Activated naive CD8-positive, alpha-beta T cell treated with anti-CD3 and anti-CD28 coated beads for 36 hours (primary cell): Measurements from ENCODE around the gene F2RL2. TPM values are rescaled to one million over a fixed set of nuclear protein-coding genes. Genes with fewer than 3 reads are reported as not detected.
"Not testable (repeated sequence)": the region's sequence is repeated elsewhere in the genome, so short reads cannot be mapped to it uniquely, and the experiment has no call there.

Experiments
- DNase-seq: peaks from one replicate; pipeline ENCODE4 v3.0.0; 2021
- H3K27ac Mint-ChIP-seq: one replicate; pipeline ENCODE4 v1.8.0; 2022; ENCODE audit warnings: mild to moderate bottlenecking, moderate library complexity, mixed read lengths
- H3K27me3 Mint-ChIP-seq: one replicate; pipeline ENCODE4 v1.8.0; 2022; ENCODE audit warnings: mild to moderate bottlenecking, mixed read lengths
- H3K36me3 Mint-ChIP-seq: one replicate; pipeline ENCODE4 v1.8.0; 2021; ENCODE audit warnings: mild to moderate bottlenecking, mixed read lengths
- H3K4me1 Mint-ChIP-seq: one replicate; pipeline ENCODE4 v1.8.0; 2021; ENCODE audit warnings: mixed read lengths
- H3K4me3 Mint-ChIP-seq: one replicate; pipeline ENCODE4 v1.8.0; 2022; ENCODE audit warnings: mild to moderate bottlenecking, moderate library complexity, mixed read lengths
- H3K9me3 Mint-ChIP-seq: one replicate; pipeline ENCODE4 v1.8.0; 2022; ENCODE audit warnings: mixed read lengths
- total RNA-seq, 2 experiments: library from RNA; stranded (reverse); gene quantifications; one replicate each; pipeline ENCODE4 v1.2.3, GENCODE V29; 2021

Gene F2RL2
- total RNA-seq, 2 experiments from 2014 or later: not detected

- Mint-ChIP-seq H3K9me3 (no peaks in the 10 kb centered on the region), H3K4me1 (peaks cover 17% of the 10 kb centered on the region), H3K27me3 (no peaks in the 10 kb centered on the region), H3K36me3 (peaks cover 13% of the 10 kb centered on the region), H3K27ac (no peak overlapping the region), H3K4me3 (no peak overlapping the region)
- DNase-seq: no peak
Measured at GRCh38 chr5:76606701-76607100, 16.5 kb downstream of the F2RL2 start.

- H3K27ac Mint-ChIP-seq: no peak overlapping the region
- H3K4me3 Mint-ChIP-seq: no peak overlapping the region
- no peaks in the 10 kb centered on the region for H3K27me3 Mint-ChIP-seq
- H3K36me3 Mint-ChIP-seq: peaks cover 13% of the 10 kb centered on the region
- DNase-seq: no peak
- H3K9me3 Mint-ChIP-seq: no peaks in the 10 kb centered on the region
- peaks cover 17% of the 10 kb centered on the region for H3K4me1 Mint-ChIP-seq
Measured at GRCh38 chr5:76604838-76605237, 18.4 kb downstream of the F2RL2 start.

GRCh38 chr5:76603991-76604390 lies 19.2 kb downstream of the F2RL2 start:
- H3K4me3 Mint-ChIP-seq, H3K9me3 Mint-ChIP-seq, H3K27me3 Mint-ChIP-seq, H3K27ac Mint-ChIP-seq, DNase-seq: not testable (repeated sequence)
- Mint-ChIP-seq H3K4me1 (peaks cover 17% of the 10 kb centered on the region), H3K36me3 (peaks cover 13% of the 10 kb centered on the region)

- peaks cover 11% of the 10 kb centered on the region for H3K4me1 Mint-ChIP-seq
- no peak overlapping the region for H3K4me3 Mint-ChIP-seq
- H3K36me3 Mint-ChIP-seq: peaks cover 12% of the 10 kb centered on the region
- no peak overlapping the region for H3K27ac Mint-ChIP-seq
- H3K27me3 Mint-ChIP-seq: no peaks in the 10 kb centered on the region
- no peak for DNase-seq
- no peaks in the 10 kb centered on the region for H3K9me3 Mint-ChIP-seq
Measured at GRCh38 chr5:76602094-76602726, 21.0 kb downstream of the F2RL2 start.

GRCh38 chr5:76601470-76601869 lies 21.7 kb downstream of the F2RL2 start:
- H3K36me3 Mint-ChIP-seq: peaks cover 8% of the 10 kb centered on the region
- DNase-seq: no peak
- no peaks in the 10 kb centered on the region for H3K27me3 Mint-ChIP-seq
- H3K4me3 Mint-ChIP-seq: no peak overlapping the region
- peaks cover 5% of the 10 kb centered on the region for H3K4me1 Mint-ChIP-seq
- H3K9me3 Mint-ChIP-seq: no peaks in the 10 kb centered on the region
- H3K27ac Mint-ChIP-seq: no peak overlapping the region

- H3K27ac Mint-ChIP-seq: no peak overlapping the region
- peaks cover 8% of the 10 kb centered on the region for H3K36me3 Mint-ChIP-seq
Measured at GRCh38 chr5:76600716-76601115, 22.5 kb downstream of the F2RL2 start.

GRCh38 chr5:76598531-76598930 lies 24.7 kb downstream of the F2RL2 start:
- H3K27ac Mint-ChIP-seq: no peak overlapping the region
- H3K9me3 Mint-ChIP-seq: no peaks in the 10 kb centered on the region
- no peaks in the 10 kb centered on the region for H3K4me1 Mint-ChIP-seq
- H3K4me3 Mint-ChIP-seq: no peak overlapping the region
- no peaks in the 10 kb centered on the region for H3K27me3 Mint-ChIP-seq
- DNase-seq: no peak
- peaks cover 5% of the 10 kb centered on the region for H3K36me3 Mint-ChIP-seq

More at GRCh38 chr5:76600716-76601115, 22.5 kb downstream of the F2RL2 start:
- no peak for DNase-seq
- Mint-ChIP-seq H3K27me3 (no peaks in the 10 kb centered on the region), H3K4me1 (peaks cover 5% of the 10 kb centered on the region), H3K9me3 (no peaks in the 10 kb centered on the region), H3K4me3 (no peak overlapping the region)

- H3K27ac Mint-ChIP-seq: no peak overlapping the region
- no peaks in the 10 kb centered on the region for H3K27me3 Mint-ChIP-seq
- H3K9me3 Mint-ChIP-seq: no peaks in the 10 kb centered on the region
- peaks cover 14% of the 10 kb centered on the region for H3K36me3 Mint-ChIP-seq
- no peak for DNase-seq
- no peaks in the 10 kb centered on the region for H3K4me1 Mint-ChIP-seq
- H3K4me3 Mint-ChIP-seq: no peak overlapping the region
Measured at GRCh38 chr5:76595755-76596481, 27.3 kb downstream of the F2RL2 start.

GRCh38 chr5:76594107-76594506 lies 29.1 kb downstream of the F2RL2 start:
- no peak overlapping the region for H3K27ac Mint-ChIP-seq
- H3K27me3 Mint-ChIP-seq: no peaks in the 10 kb centered on the region
- no peak for DNase-seq
- H3K4me1 Mint-ChIP-seq: no peaks in the 10 kb centered on the region
- H3K36me3 Mint-ChIP-seq: peaks cover 17% of the 10 kb centered on the region
- H3K4me3 Mint-ChIP-seq: no peak overlapping the region
- H3K9me3 Mint-ChIP-seq: no peaks in the 10 kb centered on the region

GRCh38 chr5:76592692-76593091 lies 30.5 kb downstream of the F2RL2 start:
- no peak for DNase-seq
- no peaks in the 10 kb centered on the region for H3K9me3 Mint-ChIP-seq
- no peaks in the 10 kb centered on the region for H3K4me1 Mint-ChIP-seq

GRCh38 chr5:76591366-76591765 lies 31.8 kb downstream of the F2RL2 start:
- H3K27me3 Mint-ChIP-seq: no peaks in the 10 kb centered on the region
- no peaks in the 10 kb centered on the region for H3K9me3 Mint-ChIP-seq
- no peak for DNase-seq
- H3K27ac Mint-ChIP-seq: no peak overlapping the region
- peaks cover 18% of the 10 kb centered on the region for H3K36me3 Mint-ChIP-seq
- H3K4me1 Mint-ChIP-seq: no peaks in the 10 kb centered on the region
- H3K4me3 Mint-ChIP-seq: no peak overlapping the region

More at GRCh38 chr5:76592692-76593091, 30.5 kb downstream of the F2RL2 start:
- Mint-ChIP-seq H3K36me3 (peaks cover 18% of the 10 kb centered on the region), H3K4me3 (no peak overlapping the region), H3K27me3 (no peaks in the 10 kb centered on the region), H3K27ac (no peak overlapping the region)

- Mint-ChIP-seq H3K4me3 (no peak overlapping the region), H3K27me3 (no peaks in the 10 kb centered on the region), H3K4me1 (no peaks in the 10 kb centered on the region), H3K9me3 (no peaks in the 10 kb centered on the region), H3K27ac (no peak overlapping the region), H3K36me3 (peaks cover 17% of the 10 kb centered on the region)
- DNase-seq: no peak
Measured at GRCh38 chr5:76590027-76590426, 33.2 kb downstream of the F2RL2 start.

GRCh38 chr5:76586531-76586930 lies 36.7 kb downstream of the F2RL2 start:
- Mint-ChIP-seq H3K27me3 (no peaks in the 10 kb centered on the region), H3K36me3 (peaks cover 5% of the 10 kb centered on the region), H3K4me3 (no peak overlapping the region), H3K4me1 (peaks cover 13% of the 10 kb centered on the region), H3K9me3 (no peaks in the 10 kb centered on the region), H3K27ac (no peak overlapping the region)
- no peak for DNase-seq

- no peak overlapping the region for H3K27ac Mint-ChIP-seq
Measured at GRCh38 chr5:76585783-76586217, 37.4 kb downstream of the F2RL2 start.

GRCh38 chr5:76583163-76584047 lies 39.8 kb downstream of the F2RL2 start:
- H3K36me3 Mint-ChIP-seq: peaks cover 1% of the 10 kb centered on the region
- no peaks in the 10 kb centered on the region for H3K9me3 Mint-ChIP-seq
- no peak overlapping the region for H3K4me3 Mint-ChIP-seq
- no peak overlapping the region for H3K27ac Mint-ChIP-seq
- H3K4me1 Mint-ChIP-seq: peaks cover 18% of the 10 kb centered on the region
- H3K27me3 Mint-ChIP-seq: no peaks in the 10 kb centered on the region
- no peak for DNase-seq

More at GRCh38 chr5:76585783-76586217, 37.4 kb downstream of the F2RL2 start:
- Mint-ChIP-seq H3K4me3 (no peak overlapping the region), H3K36me3 (peaks cover 4% of the 10 kb centered on the region), H3K4me1 (peaks cover 15% of the 10 kb centered on the region), H3K27me3 (no peaks in the 10 kb centered on the region), H3K9me3 (no peaks in the 10 kb centered on the region)
- DNase-seq: no peak
